GM18499 (cell line): ENCODE results near the gene GPX4.

Experiments used
- ATAC-seq: cut with Tn5 transposase; IDR thresholded peaks from one replicate; pipeline ENCODE4 v1.9.1; 2021; ENCODE audit warnings: moderate number of reproducible peaks; ENCODE audit not compliant: insufficient read depth, unreplicated experiment

The GPX4 gene, protein sequence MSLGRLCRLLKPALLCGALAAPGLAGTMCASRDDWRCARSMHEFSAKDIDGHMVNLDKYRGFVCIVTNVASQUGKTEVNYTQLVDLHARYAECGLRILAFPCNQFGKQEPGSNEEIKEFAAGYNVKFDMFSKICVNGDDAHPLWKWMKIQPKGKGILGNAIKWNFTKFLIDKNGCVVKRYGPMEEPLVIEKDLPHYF

DNA sequence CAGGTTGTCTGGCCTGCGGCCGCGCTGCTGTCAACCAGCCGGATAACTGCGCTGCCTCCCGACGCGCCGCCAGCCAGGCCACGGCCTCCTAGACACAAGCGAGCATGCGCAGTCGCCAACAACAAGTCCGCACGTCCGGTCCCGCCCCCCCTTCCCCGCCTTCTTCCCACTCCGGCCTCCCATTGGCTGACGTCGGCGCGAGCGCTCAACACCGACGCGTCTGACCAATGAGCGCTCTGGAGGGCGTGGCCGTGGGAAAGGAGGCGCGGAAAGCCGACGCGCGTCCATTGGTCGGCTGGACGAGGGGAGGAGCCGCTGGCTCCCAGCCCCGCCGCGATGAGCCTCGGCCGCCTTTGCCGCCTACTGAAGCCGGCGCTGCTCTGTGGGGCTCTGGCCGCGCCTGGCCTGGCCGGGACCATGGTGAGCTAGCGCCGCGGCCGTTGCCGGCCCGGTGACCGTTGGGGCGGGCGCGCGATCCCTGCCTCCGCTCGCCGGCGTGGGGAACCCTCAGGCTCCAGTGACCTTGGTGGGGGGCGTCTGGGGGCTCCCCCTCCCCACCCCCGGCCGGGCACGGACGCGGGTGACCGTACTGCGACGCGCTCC is at the start of gene GPX4:
TSS of gene GPX4 (plus strand) at position 287 of the 603 bp plus-strand sequence. CDS start at position 337, 50 bp downstream.
- ATAC-seq, result peak; percentile 40

DNA sequence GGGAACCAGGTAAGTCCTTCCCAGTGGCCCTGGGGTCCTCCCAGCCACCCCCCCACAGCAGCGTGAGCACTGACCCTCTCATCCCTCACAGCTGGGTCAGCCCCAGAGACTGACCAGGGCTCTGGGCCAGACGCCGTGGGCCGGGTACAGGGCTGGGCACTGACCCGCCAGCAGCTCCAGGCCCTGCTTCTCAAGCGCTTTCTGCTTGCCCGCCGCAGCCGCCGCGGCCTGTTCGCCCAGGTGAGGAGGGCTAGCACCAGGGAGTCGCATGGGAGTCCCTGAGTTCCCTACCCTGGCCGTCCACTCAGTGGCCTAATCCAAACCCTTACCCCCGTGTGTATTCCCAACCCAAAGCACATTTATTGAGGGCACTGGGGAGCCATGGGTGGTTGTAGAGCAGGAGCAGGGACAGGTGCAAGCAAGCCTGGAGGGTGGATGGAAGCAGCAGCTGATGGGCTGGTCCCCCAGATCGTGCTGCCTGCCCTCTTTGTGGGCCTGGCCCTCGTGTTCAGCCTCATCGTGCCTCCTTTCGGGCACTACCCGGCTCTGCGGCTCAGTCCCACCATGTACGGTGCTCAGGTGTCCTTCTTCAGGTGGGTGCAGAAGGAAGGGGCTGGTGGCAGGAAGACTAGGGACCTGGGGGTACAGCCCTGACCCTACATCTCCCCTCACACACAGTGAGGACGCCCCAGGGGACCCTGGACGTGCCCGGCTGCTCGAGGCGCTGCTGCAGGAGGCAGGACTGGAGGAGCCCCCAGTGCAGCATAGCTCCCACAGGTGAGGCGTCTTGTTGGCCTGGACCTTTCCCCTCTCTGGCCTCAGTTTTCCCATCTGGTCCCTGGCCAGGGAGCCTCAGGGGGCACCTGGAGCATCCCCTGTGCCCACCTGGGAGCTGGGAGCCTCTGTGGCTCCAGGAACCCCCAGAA is 49.4 kb upstream of the GPX4 start:
- ATAC-seq, result no peak

DNA sequence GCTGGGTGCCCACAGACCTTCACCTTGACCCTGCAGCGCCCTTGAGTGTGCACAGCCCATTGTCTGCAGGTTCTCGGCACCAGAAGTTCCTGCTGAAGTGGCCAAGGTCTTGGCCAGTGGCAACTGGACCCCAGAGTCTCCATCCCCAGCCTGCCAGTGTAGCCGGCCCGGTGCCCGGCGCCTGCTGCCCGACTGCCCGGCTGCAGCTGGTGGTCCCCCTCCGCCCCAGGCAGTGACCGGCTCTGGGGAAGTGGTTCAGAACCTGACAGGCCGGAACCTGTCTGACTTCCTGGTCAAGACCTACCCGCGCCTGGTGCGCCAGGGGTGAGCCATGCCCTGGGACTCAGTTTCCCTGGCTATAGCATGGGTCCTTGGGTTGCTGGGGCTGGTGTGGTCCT is 48.8 kb upstream of the GPX4 start:
- no peak for ATAC-seq

DNA sequence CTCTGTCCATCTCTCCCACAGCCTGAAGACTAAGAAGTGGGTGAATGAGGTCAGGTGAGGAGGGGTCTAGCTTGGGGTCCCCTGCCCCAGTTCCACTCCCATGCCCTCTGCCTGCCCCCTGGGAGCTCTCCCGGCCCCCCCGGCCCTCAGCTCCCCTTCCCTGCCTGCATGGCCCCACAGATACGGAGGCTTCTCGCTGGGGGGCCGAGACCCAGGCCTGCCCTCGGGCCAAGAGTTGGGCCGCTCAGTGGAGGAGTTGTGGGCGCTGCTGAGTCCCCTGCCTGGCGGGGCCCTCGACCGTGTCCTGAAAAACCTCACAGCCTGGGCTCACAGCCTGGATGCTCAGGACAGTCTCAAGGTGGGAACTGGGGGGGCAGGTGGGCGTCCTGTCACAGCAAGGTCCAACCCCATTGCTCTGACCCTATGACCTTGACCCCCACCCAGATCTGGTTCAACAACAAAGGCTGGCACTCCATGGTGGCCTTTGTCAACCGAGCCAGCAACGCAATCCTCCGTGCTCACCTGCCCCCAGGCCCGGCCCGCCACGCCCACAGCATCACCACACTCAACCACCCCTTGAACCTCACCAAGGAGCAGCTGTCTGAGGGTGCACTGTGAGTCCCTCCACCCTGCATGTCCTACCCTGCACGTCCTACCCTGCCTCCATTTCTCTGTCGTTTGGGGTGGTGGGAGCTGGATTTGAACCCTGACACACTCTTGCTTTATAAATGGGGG is 47.7 kb upstream of the GPX4 start:
- ATAC-seq, result no peak

DNA sequence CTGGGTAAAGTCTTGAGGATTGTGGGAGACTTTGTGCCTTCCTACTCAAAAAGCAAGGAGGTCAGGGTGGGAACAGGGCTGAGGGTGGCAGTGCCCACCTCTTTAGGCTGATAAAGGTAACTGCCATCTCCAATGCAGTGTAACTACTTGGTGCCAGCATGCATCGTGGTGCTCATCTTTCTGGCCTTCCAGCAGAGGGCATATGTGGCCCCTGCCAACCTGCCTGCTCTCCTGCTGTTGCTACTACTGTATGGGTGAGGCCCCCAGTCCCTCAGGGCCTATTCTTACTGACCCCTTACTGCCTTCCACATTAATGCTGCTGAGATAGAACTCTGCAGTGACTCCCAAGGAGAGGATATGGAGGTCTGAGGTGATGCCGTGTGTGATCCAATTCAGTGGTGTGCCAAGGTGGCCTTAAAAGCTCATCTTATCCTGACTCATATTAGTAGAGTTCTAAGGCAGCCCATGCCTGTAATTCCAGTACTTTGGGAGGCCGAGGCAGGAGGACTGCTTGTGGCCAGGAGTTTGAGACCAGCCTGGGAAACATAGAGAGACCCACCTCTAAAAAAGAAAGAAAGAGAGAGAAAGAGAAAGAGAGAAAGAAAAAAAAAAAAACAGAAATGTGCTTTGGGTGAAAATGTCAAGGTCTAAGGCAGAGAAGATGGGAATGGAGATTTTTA is 46.5 kb upstream of the GPX4 start:
- ATAC-seq, result no peak

DNA sequence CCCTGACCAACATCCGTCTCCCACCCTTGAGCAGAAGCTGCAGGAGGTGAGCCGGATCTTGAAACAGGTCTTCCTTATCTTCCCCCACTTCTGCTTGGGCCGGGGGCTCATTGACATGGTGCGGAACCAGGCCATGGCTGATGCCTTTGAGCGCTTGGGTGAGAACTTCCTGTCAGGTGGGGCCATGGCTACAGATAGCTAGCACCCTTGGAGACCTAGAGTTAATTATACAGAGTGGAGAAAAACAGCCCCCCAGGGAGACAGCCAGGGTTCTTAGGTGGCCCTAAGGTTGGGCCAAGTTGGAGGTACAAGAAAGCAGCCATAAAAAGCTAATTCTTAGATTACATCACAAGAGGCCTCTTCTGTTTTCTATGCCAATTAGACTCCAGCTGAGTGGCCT is 45.7 kb upstream of the GPX4 start:
- ATAC-seq, result no peak

DNA sequence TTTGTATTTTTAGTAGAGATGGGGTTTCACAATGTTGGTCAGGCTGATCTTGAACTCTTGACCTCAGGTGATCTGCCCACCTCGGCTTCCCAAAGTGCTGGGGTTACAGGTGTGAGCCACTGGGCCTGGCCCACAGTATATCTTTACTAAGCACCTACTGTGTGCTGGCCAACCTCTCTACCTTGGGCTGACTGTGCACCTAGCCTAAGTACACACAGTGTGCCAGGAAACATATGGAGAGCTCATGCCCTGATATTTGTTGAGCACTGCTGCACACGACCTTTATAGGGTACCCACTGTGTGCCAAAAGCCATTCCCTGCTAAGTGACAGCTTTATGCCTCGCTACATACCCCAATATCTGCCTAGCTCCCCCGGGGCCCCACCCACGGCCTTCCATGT is 43.1 kb upstream of the GPX4 start:
- no peak for ATAC-seq

DNA sequence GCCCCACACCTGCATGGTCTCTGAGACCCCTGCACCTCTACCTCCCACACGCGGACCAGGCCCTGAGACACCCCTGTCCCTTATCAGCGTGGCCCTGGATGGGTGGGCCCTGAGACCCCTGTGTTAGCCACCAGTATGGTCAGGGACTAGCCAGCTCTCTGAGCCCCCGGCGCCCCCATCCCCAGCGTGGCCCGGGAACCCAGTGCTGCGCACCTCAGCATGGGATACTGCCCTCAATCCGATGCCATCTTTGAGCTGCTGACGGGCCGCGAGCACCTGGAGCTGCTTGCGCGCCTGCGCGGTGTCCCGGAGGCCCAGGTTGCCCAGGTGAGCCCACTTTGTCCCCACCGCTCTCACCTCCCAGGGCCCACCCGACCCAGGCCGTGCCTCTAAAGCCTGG is 41.8 kb upstream of the GPX4 start:
- ATAC-seq, result no peak

DNA sequence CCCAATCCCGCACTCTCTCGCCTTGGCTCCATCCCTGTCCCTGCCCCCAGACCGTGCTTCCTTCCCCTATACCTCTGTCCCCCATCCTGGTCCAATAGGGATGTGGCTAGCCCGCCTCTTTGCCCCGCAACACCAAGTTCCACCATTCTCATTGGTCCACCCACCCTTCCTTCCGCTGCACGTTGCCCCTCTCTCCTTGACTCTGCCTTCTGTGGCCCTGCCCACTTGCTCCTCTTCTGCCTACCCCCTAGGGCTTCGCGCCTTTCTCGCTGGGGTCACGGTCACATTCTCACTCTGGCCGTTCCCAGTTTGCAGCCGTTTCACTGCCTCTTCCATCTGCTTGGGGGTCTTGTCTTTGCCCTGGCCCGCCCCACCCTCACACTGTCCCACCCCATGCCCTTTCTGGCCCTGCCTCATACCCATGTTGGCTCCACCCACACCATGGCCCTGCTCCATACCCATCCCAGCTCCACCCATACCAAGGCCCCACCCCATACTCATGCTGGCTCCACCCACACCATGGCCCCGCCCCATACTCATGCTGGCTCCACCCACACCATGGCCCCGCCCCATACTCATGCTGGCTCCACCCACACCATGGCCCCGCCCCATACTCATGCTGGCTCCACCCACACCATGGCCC is 41.3 kb upstream of the GPX4 start:
- ATAC-seq, result no peak

DNA sequence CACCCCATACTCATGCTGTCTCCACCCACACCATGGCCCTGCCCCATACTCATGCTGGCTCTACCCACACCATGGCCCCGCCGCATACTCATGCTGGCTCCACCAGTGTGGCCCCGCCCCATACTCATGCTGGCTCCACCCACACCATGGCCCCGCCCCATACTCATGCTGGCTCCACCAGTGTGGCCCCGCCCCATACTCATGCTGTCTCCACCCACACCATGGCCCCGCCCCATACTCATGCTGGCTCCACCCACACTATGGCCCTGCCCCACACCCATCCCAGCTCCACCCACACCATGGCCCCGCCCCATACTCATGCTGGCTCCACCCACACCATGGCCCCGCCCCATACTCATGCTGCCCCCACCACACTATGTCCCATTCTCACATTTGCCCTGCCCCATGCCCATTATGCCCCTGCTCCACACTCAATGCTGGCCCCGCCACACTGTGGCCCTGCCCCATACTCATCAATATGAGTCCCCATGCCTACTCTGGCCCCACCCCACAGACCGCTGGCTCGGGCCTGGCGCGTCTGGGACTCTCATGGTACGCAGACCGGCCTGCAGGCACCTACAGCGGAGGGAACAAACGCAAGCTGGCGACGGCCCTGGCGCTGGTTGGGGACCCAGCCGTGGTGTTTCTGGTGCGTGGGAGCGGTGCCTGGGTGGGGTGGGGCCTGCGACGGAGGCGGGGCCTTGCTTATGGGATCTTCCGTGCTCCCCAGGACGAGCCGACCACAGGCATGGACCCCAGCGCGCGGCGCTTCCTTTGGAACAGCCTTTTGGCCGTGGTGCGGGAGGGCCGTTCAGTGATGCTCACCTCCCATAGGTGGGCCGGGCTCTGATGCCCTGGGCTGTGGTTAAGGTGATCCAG is 40.5 kb upstream of the GPX4 start:
- no peak for ATAC-seq

DNA sequence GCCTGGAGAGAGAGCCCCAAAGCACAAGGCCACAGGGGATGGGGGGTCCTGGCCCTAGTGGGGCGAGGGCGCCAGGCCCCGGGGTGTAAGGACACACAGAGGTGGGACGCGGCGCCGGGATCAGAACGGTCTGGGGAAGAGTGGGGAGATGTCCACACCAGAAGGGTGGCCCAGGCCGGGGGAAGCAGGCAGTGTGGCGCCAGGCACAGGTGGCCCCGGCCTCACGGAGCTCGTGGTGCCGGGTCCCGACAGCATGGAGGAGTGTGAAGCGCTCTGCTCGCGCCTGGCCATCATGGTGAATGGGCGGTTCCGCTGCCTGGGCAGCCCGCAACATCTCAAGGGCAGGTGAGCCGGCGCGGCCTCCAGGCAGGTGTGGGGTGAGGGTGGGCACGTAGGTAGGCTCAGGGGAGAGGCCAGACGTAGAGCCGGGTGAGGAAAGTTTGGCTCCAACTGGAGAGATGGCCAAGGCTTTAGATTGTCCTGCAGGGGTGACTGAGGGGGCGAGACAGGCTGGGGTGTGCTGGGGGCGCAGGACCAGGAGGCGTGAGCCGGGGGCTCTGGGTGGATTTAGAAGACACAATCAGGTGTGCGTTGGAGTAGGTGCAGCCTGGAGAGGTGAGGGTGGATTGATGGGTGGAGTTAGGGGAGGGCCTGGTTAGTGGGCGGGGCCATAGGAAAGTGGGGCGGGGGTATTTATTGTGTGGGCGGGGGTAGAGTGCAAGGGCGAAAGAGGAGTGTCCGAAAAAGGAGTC is 39.7 kb upstream of the GPX4 start:
- no peak for ATAC-seq

DNA sequence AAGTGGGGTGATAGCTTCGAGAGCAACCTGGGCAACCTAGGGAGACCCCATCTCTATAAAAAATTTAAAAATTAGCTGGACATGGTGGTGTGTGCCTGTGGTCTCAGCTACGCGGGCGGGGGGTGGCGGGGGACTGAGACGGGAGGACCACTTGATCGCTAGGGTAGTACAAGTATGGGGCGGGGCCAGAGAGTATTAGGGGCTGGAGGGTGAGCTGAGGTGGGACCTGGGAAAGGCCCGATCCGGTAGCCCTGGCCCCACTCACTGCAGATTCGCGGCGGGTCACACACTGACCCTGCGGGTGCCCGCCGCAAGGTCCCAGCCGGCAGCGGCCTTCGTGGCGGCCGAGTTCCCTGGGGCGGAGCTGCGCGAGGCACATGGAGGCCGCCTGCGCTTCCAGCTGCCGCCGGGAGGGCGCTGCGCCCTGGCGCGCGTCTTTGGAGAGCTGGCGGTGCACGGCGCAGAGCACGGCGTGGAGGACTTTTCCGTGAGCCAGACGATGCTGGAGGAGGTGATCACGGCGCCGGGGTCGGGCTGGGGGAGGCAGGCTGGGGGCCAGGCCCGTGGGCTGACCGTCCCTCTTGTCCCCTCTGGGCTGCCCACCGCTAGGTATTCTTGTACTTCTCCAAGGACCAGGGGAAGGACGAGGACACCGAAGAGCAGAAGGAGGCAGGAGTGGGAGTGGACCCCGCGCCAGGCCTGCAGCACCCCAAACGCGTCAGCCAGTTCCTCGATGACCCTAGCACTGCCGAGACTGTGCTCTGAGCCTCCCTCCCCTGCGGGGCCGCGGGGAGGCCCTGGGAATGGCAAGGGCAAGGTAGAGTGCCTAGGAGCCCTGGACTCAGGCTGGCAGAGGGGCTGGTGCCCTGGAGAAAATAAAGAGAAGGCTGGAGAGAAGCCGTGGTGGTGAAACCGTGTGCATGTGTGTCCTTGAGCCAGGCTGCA is 38.9 kb upstream of the GPX4 start:
- no peak for ATAC-seq

DNA sequence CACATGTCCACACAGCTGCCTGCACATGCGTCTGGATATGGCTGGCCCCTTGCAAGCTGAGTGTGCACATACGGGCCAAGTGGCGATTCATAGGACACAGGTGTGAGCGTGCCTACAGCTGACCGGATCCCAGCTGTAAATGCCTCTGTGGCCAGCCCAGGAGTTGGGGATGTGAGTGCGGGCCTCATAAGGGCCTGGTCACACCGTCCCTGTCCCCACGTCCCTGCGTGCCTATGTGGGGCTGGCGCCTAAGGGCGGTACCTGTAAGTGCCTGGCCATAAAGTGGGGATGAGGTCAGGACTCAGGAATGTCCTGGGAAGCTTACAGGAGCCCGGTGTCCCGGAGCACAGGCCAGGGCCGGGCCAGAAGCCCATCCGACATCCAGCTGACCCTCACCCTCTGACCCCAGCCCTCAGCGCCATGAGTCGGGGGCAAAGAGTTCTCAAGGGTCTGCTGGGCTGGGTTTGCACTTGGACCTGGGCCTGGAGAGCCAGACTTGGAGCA is 38.1 kb upstream of the GPX4 start:
- no peak for ATAC-seq

DNA sequence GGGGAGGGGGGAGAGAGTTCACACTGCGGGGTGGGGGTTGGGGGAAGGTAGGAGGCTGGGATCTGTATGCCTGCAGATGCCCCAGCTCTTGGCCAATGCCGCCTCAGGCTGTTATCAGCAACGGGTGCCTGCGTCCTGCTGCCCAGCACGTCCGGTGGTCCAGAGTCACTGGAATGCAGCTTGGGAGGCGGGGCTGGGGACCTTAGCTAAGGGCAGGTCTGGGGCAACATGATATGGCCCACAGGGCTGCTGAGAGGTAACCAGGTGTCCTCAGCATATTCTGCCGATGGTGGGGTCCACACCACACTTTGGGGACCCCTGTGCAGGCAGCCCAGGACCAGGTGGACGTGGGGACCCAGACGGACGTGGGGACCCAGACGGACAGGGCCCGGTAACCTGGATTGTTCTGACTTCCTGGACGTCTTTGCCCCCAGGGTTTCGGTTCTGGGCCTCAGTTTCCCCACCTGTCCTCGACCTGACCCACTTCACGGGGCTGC is 37.5 kb upstream of the GPX4 start:
- no peak for ATAC-seq

DNA sequence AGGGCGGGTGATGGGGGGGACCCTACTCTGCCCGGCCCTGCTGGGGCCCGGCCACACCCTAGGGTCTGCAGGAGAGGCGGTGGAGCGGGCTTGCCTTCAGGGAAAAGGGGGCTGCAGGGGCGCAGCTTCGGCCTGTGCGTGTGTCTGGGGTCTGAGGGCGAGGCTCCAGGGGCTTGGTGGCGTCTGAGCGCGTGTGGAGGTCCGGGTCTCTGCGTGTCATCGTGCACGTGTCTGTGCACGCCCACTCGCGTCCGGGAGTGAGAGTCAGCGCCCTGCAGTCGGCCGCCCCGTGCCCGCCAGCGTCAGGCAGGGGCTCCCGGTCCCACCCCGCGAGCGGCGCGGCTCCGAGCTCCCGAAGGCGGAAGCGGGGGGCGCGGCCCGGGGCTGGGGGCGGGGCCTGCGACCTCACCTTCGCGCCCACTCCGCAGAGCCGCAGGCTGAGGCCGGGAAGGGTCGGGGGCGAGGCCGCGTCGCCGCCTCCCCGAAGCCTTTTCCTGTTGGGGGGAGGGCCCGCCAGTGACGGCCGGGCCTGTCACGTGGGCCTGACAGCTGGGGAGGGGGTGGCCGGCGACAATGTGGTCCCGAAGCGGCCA is 37.0 kb upstream of the GPX4 start, which contains the start of gene ARHGAP45:
TSS of gene ARHGAP45 (plus strand) at position 420 of the 593 bp plus-strand sequence. CDS start 239 bp downstream, outside the sequence.
- no peak for ATAC-seq

DNA sequence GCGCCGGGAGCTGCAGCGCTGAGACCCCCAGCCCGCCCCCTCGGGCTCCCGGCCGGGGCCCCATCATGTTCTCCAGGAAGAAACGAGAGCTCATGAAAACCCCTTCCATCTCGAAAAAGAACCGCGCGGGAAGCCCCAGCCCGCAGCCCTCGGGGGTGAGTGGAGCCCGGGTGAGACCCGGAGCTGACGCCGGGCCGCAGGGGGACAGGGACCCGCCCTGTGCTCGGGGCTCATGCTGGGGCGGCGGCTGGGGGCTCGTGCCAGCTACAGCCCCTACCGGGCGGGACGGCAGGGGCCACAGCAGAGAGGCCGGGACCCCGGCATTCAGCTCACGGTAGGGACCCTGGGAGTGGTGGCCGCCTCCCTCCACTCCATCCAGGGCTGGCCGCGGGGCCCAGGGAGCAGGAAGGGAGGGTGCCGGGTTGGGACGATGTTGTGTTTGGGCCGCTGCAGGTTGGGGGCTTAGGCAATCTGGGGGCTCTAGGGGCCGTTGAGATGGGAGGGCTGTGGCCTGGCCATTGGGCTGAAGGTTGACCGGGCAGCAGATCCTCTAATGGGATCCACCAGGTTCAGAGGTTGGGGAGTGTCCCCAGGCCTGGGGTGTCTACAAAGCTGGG is 36.3 kb upstream of the GPX4 start:
- no peak for ATAC-seq
